Jurkat, Clone E6-1 (cell line): ENCODE data around the gene ASCC2. TPM values are rescaled to one million over a fixed set of nuclear protein-coding genes. Genes with fewer than 3 reads are reported as not detected.
"Not testable (repeated sequence)": the region's sequence is repeated elsewhere in the genome, so short reads cannot be mapped to it uniquely, and the experiment has no call there.

ENCODE experiments used
- DNase-seq: peaks from one replicate; pipeline ENCODE4 v3.0.0-alpha.2; 2011; ENCODE audit warnings: low read depth, low spot score
- H3K4me3 ChIP-seq: 2 replicates; pipeline ENCODE4 v1.5.1; 2011; ENCODE audit warnings: mild to moderate bottlenecking, low read length, control low read depth, moderate library complexity
- polyA plus RNA-seq: library from polyadenylated mRNA; unstranded; fragments of >200 nt; gene quantifications from one replicate; pipeline ENCODE4 v1.2.1, GENCODE V29; 2012; ENCODE audit warnings: missing spikeins; ENCODE audit not compliant: insufficient read length, insufficient read depth

The ASCC2 gene
- 70.3 TPM for polyA plus RNA-seq

DNA sequence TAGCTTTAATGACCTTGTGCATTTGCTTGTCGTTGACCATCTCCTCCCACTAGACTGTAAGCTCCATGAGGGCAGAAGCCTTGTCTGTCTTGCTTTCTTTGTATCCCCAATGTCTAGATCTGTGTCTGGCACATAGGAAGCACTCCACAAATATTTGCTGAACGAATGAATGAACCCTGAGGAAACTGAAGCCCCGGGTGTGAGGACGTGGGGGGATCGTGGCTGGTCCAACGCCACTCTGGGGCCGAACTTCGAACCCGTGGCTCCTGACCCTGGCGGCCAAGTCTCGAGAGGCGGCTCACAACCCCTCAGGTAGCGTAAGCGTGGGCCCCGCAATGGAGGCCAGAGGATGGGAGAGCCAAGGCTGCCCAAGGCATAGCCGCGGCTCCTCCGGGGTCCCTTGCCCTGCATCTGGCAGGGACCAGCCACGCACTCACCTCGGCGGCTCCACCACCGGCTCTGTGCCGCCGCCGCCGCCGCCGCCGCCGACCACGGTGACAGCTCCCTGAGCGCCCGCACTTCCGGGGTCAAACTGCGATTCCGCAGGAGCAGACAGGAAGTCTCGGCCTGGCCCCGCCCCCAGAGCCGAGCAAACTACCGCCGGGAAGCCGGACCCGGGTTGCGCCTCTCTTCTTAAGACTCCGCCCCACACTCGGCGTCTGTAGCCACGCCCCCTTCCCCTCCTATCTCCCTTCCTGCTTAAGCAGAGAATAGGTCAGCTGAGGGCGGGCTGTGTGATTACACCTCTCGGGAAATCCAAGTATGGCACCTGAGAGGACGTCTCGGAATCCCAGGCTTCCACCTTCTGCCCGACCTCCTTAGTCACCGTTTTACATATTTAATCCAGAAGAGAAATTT is at the start of gene ASCC2:
ASCC2 (minus strand) TSS at position 534 of the 858 bp plus-strand sequence. CDS start 5,949 bp downstream, outside the sequence.
- H3K4me3 ChIP-seq = peak within 1 kb of the TSS; percentile 79
- peak; percentile 97 for DNase-seq

DNA sequence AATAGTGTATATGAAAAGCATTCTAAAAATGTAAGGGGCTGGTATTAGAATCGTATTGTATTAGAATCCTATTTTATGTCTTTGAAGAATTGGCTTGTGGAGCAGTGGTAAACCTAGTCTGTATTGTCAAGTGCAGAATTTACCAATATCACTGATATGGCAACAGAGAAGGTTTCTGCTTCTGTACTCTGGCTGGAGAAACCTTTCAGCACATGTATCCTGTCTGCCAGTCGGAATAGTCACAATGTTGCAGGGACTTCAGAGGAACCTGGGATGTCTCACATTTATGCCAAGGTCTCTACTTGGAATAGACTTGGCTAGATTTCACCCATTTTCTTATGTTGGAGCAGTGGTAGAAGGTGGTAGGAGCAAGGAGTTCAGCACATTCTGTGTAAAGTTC is 49.3 kb upstream of the ASCC2 start:
- DNase-seq = no peak

GRCh38 chr22:29886596-29886995 is 48.5 kb upstream of the ASCC2 start:
- no peak for DNase-seq

More for the DNA sequence above, 49.3 kb upstream of the ASCC2 start:
- H3K4me3 ChIP-seq = no peak overlapping the region

DNA sequence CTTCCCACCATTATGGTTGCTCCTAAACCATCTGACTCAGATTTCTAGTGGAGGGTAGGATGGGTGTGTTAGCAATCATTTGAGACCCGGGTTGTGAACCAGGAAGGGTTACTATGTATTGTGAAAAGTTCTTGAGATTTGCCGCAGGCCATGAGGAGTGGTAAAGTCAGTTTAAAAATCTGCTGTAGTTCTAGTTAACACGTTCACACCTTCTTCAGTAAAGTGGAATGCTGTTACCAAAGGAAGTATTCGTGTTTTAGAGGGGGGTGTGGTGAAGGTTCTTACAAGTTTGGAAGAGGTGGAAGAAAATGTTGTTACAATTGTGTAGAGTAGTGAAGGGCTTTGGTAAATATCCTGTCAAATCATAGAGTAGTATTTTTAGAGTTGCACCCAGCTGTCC is 47.5 kb upstream of the ASCC2 start:
- H3K4me3 ChIP-seq = no peak overlapping the region
- no peak for DNase-seq

More at GRCh38 chr22:29886596-29886995, 48.5 kb upstream of the ASCC2 start:
- no peak overlapping the region for H3K4me3 ChIP-seq

DNA sequence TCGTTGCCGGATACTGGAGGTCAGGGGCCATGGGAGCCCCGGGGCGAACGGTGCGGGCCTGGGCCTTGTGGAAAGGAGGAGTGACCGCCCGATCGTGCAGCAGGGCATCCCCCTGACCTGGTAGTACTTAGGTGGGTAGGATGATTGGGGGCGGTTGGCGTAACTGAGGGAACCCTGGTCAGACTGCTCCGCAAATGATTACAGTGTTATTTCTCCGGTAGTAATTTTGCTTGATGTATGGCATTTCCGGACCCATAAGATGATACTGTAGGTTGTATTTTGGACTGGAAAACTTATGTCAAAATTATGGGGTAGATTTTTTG is 45.7 kb upstream of the ASCC2 start:
- H3K4me3 ChIP-seq = peak overlapping the region; percentile 84
- no peak for DNase-seq

- peak within 1 kb of the TSS; percentile 84 for H3K4me3 ChIP-seq
- peak; percentile 74 for DNase-seq
Observed at GRCh38 chr22:29883045-29883774, 45.1 kb upstream of the ASCC2 start, which contains the start of gene MTMR3. TSS of gene MTMR3 (plus strand) at chr22:29883174. CDS start at chr22:29971060, 87,886 bp downstream.

DNA sequence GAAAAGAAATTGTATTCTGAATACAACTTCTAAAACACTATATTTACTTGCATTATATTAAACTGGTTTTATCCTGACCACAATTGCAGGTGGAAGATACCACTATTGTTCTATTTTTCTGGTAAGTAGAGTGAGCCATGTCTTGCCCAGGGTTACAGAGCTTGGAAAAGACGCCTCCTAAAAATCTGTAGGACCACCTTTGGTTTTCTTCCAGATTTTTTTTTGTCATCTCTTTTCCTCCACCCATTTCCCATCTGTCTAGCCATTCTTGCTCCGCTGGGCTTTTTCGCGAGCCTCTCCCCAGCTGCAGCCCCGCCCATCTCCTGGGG is 44.6 kb upstream of the ASCC2 start:
- DNase-seq = no peak
- H3K4me3 ChIP-seq = peak overlapping the region; percentile 43

GRCh38 chr22:29879753-29880152 is 41.7 kb upstream of the ASCC2 start:
- H3K4me3 ChIP-seq = no peak overlapping the region
- no peak for DNase-seq

DNA sequence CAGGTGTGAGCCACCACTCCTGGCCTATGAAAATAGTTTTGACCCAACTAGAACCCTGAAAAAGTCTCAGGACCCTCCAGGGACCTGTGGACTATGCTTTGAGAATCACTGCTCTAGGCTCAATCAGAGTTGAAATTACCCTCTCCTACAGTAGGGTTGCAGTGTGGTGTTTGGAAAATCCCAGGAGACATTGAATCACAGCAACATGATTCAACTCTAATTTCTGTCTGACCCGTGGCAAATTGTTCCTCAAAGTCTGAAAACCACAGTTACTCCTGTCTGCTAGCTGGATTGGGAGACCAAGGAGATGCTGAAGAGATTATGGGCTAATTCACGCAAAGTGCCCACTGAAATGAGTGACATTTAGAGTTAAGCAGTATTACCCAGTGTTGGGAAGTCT is 39.5 kb upstream of the ASCC2 start:
- no peak for DNase-seq
- H3K4me3 ChIP-seq = no peak overlapping the region

DNA sequence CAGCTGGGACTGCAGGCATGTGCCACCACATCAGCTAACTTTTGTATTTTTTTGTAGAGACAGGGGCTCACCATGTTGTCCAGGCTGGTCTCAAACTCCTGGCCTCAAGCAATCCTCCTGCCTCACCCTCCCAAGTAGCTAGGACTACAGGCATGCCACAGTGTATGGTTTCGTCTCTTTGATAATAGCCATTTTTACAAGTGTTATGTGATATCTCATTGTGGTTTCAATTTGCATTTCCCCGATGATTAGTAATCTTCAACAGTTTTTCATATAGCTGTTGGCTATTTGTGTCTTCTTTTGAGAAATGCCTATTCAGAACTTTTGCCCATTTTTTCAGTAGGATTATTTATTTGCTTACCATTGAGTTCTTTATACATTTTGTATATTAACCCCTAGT is 35.9 kb upstream of the ASCC2 start:
- DNase-seq = no peak
- H3K4me3 ChIP-seq = no peak overlapping the region

DNA sequence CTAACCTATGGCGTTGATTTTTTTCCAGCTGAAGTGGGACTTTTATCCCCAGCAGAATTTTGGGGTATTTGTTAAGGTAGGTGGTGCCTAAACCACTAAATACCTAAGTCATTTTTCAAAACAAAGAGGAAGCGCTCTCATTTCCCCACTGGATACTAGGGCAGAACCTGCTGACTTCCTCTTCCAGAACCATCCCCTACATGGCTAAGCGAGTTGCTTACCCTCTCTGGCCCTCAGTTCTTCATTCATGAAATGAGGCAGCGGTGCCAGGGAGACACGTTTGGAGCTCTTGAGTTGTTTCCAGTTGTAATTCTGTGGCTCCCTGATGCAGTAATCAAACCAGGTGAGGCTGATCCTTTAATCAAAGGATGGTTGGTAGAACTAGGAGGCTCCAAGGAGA is 34.9 kb upstream of the ASCC2 start:
- no peak overlapping the region for H3K4me3 ChIP-seq
- no peak for DNase-seq

GRCh38 chr22:29872144-29872893 is 34.2 kb upstream of the ASCC2 start:
- DNase-seq = no peak
- no peak overlapping the region for H3K4me3 ChIP-seq

GRCh38 chr22:29871684-29872083 is 33.6 kb upstream of the ASCC2 start:
- no peak overlapping the region for H3K4me3 ChIP-seq
- DNase-seq = no peak

DNA sequence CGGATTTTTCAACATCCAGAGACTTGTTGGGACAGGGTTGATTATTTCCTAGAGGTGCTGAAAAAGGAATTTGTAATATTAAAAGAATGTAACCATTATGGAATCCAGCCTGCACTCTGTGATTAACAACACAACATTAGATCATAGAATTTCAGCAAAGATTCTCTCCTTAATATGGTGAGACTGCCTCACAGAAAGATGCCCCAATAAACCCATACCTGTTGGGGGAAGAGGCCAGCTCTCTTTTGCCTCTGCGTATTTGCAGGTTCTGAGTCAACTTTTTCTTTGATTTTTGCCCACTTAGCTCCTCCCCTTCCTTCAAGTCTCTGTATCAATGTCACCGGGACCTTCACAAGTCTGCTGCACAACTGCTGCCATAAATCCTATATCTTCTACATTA is 32.5 kb upstream of the ASCC2 start:
- peak; percentile 28 for DNase-seq
- H3K4me3 ChIP-seq = no peak overlapping the region

- DNase-seq = no peak
- no peak overlapping the region for H3K4me3 ChIP-seq
Observed at GRCh38 chr22:29867851-29868250, 29.8 kb upstream of the ASCC2 start.

DNA sequence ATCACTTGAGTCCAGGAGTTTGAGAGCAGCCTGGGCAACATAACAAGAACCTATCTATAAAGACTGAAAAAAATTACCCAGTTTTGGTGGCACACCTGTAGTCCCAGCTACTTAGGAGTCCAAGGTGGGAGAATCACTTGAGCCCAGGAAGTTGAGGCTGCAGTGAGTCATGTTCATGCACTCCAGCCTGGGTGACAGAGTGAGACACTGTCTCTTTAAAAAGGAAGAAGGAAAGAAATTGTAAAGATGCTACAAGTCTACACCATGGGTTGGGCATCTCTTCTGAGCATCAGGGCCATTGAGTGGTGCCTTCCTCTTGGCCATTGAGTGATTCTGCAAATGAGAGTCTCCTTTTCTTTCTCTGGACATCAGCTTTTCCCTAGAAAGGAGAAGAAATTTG is 29.2 kb upstream of the ASCC2 start:
- DNase-seq = no peak
- H3K4me3 ChIP-seq = no peak overlapping the region

DNA sequence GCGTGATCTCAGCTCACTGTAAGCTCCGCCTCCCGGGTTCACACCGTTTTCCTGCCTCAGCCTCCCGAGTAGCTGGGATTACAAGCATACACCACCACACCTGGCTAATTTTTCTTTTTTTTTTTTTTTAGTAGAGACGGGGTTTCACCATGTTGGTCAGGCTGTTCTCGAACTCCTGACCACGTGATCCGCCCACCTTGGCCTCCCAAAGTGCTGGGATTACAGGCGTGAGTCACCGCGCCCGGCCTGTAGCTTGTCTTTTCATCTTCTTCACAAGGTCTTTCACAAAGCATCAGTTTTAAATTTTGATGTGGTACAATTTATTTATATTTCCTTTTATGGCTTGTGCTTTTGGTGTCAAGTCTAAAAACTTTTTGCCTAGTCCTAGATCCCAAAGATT is 27.5 kb upstream of the ASCC2 start:
- DNase-seq, H3K4me3 ChIP-seq: not testable (repeated sequence)

GRCh38 chr22:29861672-29862297 is 23.7 kb upstream of the ASCC2 start:
- DNase-seq = no peak
- H3K4me3 ChIP-seq = no peak overlapping the region

GRCh38 chr22:29860006-29860766 is 22.1 kb upstream of the ASCC2 start:
- DNase-seq = no peak

More at GRCh38 chr22:29860006-29860766, 22.1 kb upstream of the ASCC2 start:
- H3K4me3 ChIP-seq = no peak overlapping the region
